Activated CD4-positive, alpha-beta T cell treated with anti-CD3 and anti-CD28 coated beads, Interleukin-2, amount 50 U/mL, for 16 hours (primary cell): Measurements from ENCODE around the gene EIF4ENIF1.
"Not testable (repeated sequence)": the region's sequence is repeated elsewhere in the genome, so short reads cannot be mapped to it uniquely, and the experiment has no call there.

Source experiments
- DNase-seq: peaks from one replicate; pipeline ENCODE4 v3.0.0-alpha.2; 2020

Gene EIF4ENIF1

GRCh38 chr22:31489632-31490495, at the start of gene EIF4ENIF1:
Gene EIF4ENIF1 (minus strand): TSS chr22:31489842. CDS start chr22:31488718, 1,124 bp downstream.
- DNase-seq = peak; percentile 88

- DNase-seq = peak; percentile 76
Observed at GRCh38 chr22:31538815-31539214, 49.2 kb upstream of the EIF4ENIF1 start.

GRCh38 chr22:31537019-31537535, 47.4 kb upstream of the EIF4ENIF1 start:
- DNase-seq = peak; percentile 90

DNA sequence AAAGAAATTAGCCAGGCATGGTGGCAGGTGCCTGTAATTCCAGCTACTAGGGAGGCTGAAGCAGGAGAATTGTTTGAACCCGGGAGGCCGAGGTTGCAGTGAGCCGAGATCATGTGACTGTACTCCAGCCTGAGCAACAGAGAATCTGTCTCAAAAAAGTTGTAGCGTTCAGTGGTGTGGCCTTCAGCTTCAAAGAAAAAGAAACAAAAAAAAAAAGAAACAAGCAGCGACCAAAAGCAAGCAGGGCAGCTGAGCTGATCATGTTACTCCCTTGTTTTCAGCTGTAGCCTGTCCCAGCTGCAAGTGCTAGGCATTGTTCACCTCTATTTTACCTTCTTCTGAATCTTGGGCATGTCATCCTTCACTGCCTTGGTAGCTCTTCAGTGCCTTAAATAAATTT, 43.7 kb upstream of the EIF4ENIF1 start:
- DNase-seq = no peak

DNA sequence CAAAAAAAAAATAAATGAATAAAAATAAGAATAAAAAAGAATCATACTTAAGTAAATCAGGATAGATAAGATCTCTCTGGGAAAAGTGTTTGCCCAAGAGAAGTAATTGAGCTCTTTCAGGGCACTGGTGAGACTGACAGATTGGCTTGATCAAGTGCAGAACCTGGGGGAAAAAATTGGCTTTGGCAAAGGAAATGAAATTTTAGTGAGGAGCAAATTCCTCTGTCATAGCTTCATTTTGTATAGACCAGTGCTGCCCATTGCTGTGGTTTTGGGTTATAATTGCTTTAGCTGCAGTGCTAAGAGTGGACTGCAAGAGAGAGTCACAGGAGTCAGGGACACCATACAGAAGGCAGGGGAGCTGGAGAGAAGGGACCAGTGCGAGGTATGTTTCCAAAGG, 42.4 kb upstream of the EIF4ENIF1 start:
- no peak for DNase-seq

DNA sequence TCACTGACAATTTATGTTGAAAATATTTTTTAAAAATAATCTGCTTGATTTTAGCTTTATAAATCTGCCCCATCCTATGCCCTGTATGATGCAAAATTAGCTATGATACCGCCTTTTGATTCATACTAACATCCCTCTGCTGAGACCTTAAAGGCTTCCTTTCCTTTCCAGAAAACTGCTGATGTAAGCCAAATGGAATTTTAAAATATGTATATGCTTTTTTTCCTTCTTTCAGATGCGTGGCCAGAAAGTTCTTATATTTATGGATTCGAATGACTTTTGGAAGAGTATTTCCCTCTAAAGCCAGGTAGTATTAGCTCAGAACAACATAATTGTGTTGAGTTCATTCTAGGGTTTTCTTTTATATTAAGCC, 41.2 kb upstream of the EIF4ENIF1 start:
- no peak for DNase-seq

DNA sequence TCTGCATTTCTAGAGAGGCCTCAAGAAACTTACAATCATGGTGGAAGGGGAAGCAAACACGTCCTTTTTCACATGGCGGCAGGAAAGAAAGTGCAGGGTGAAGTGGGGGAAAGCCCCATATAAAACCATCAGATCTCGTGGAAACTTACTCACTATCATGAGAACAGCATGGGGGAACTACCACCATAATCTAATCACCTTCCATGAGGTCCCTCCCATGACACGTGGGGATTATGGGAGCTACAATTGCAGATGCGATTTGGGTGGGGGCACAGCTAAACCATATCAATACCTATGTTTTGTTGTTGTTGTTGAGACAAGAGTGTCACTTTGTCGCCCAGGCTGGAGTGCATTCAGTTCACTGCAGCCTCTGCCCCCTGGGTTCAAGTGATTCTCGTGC, 36.6 kb upstream of the EIF4ENIF1 start:
- peak; percentile 55 for DNase-seq

- peak; percentile 57 for DNase-seq
Observed at GRCh38 chr22:31524132-31524531, 34.5 kb upstream of the EIF4ENIF1 start.

GRCh38 chr22:31520051-31520450, 30.4 kb upstream of the EIF4ENIF1 start:
- peak; percentile 48 for DNase-seq

- DNase-seq = no peak
Observed at GRCh38 chr22:31509061-31509762, 19.6 kb upstream of the EIF4ENIF1 start.

GRCh38 chr22:31508536-31508935, 18.9 kb upstream of the EIF4ENIF1 start:
- no peak for DNase-seq

DNA sequence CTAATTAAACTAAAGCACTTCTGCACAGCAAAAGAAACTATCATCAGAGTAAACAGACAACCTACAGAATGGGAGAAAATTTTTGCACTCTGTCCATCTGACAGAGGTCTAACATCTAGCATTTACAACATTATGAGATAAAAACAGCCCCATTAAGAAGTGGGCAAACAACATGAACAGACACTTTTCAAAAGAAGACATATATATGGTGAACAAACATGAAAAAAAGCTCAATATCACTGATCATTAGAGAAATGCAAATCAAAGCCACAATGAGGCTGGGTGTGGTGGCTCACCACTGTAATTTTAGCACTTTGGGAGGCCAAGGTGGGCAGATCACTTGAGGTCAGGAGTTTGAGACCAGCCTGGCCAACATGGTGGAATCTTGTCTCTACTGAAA, 17.9 kb upstream of the EIF4ENIF1 start:
- not testable (repeated sequence) for DNase-seq

DNA sequence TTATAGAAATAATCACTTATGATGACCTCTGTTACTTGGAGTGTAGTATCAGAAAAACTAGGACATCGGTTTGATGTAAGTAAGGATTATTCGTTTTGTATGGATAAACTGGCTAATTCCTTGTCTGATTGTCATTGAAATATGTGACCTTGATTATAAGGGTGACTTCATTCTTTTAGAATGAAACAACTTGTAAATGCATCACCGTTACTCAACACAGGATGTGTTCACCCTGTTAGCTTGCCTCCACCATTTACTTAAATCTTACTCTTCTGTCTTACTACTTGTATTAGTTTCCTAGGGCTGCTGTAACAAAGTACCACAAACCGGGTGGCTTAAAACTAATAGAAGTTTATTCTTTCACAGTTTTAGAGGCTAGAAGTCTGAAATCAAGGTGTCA, 14.6 kb upstream of the EIF4ENIF1 start:
- no peak for DNase-seq

DNA sequence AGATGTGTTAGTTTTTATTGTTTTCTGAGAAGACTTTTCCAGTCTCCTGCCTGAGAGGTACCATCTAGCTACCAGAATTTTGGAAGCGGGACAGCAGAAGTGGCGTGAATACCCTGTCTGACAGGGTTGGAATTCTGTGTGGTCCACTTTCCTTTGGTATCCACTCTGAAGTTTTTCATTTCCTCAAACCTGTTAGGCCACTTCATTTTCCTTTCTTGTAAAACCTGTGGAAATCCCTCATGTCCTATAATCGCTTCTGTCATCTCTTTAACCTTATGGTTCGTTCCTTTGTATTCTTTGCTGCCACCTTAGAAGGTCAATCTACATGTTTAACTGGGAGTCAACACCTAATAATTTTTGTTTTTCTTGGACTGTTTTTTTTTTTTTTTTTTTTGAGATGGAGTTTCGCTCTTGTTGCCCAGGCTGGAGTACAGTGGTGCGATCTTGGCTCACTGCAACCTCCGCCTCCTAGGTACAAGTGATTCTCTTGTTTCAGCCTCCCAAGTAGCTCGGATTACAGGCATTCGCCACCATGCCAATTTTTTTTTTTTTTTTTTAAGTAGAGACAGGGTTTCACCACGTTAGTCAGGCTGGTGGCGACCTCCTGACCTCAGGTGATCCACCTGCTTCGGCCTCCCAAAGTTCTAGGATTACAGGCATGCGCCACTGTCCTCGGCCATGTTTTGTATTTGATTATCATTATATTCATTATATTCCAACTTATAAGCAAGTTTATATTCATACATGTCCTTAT, 13.7 kb upstream of the EIF4ENIF1 start:
- DNase-seq = no peak

- DNase-seq = no peak
Observed at GRCh38 chr22:31501738-31502137, 12.1 kb upstream of the EIF4ENIF1 start.

- peak; percentile 70 for DNase-seq
Observed at GRCh38 chr22:31497148-31497938, 7.7 kb upstream of the EIF4ENIF1 start.

GRCh38 chr22:31496735-31497146, 7.1 kb upstream of the EIF4ENIF1 start:
- DNase-seq = peak; percentile 47

DNA sequence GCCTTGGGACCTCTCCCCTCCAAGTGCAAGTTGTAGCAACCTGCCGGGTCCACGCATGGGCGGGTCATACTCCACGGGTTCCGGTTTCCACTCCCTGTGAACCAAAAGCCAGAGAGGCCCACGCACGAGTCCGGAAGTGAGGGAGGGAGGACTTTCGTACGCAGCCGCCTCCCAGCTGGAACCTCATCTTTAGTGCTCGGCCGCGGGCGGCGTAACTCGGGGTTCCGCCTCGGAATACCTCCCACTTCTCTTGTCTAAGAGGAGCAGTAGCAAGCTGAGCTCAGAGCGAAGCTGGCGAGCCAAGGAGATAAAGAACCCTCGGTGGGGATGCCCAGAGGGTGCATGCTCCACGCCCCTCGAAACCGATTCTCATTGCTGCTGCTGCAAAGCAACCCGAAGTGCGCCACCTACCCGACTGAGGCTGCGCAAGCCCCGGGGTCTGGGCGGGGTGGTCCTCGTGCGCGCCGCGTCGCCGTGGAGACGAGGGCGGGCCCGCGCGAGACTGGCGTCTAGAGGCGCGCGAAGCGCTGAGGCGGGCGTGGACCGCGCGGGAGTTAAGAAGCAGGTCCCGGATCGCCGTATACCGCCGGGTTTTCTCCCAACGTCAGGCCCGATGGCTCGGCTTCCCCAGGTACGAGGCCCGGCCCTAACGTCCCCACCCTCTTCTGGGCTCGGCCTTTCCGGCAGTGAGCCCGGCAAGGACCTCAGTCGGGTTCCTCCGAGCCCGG, 6.5 kb upstream of the EIF4ENIF1 start, which contains the start of gene SFI1:
TSS of gene SFI1 (plus strand) at position 530 of the 728 bp plus-strand sequence. CDS start 11,749 bp downstream, outside the sequence.
- peak; percentile 96 for DNase-seq

DNA sequence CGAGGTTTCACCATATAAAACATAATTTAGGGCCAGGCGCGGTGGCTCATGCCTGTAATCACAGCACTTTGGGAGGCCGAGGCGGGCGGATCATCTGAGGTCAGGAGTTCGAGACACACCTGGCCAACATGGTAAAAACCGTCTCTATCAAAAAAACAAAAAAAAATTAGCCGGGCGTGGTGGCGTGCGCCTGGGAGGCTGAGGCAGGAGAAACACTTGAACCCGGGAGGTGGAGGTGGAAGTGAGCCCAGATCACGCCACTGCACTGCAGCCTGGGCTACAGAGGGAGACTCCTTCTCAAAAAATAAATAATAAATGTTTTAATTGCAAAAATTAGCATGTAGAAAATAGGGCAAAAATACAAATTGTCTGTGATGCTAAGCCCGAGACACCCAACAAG, 5.7 kb upstream of the EIF4ENIF1 start:
- no peak for DNase-seq

DNA sequence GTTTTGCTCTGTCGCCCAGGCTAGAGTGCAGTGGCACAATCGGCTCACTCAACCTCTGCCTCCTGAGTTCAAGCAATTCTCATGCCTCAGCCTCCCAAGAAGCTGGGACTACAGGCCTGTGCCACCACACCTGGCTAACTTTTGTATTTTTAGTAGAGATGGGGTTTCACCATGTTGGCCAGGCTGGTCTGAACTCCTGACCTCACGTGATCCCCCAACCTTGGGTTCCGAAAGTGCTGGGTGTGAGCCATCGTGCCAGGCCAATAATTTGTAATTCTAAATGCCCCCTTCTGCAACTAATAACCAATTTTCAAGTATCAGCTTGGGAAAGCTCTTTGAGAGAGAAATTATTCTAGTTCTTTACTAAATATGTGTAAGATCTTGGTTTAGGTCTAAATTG, 3.7 kb upstream of the EIF4ENIF1 start:
- DNase-seq = not testable (repeated sequence)

DNA sequence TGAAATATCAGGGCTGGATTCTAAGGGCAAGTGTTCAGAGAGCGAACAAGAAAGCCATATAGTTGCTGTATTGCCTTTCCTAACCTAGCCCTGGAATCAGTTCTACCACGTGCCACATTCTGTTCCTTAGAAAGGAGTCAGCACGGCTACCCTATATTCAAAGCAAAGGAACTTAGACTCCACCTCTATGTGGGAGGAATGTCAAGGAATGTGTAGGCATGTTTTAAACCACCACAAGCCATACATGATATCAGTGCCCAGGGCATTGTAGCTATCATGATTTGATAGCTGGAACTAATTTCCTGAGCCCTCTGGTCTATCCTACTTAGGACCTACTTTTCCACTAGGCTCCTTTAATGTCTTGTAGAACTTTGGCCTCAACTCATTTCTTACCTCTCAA, 2.5 kb upstream of the EIF4ENIF1 start:
- no peak for DNase-seq
